ENCODE results near the gene KPNA1. TPM values are rescaled to one million over a fixed set of nuclear protein-coding genes. Genes with fewer than 3 reads are reported as not detected.

KPNA1 gene
- 10 to 100 TPM; 52.9 to 54.3 TPM for total RNA-seq

GRCh38 chr3:122514123-122515019 is at the start of gene KPNA1:
Gene KPNA1, minus strand, starts transcription at chr3:122514939. Its CDS starts 18,374 bp downstream, at chr3:122496565.
- ChIA-PET CTCF (interaction anchor here (0.7 to 1.0 kb wide), 3 partner anchors 12 to 165 kb away, joined by 3 read pairs; no protein-coding TSS in a partner anchor), POLR2A (interaction anchor here (0.6 to 1.2 kb wide), 9 partner anchors 11 to 130 kb away, joined by 3 to 15 read pairs (median 4); partner anchors contain the start of genes FAM162A and WDR5B)

- ChIA-PET CTCF (interaction anchor here (0.8 to 4.1 kb wide), 4 partner anchors 9 to 115 kb away, joined by 3 to 22 read pairs (median 6); no protein-coding TSS in a partner anchor), POLR2A (interaction anchor here (1.1 to 1.5 kb wide), 3 partner anchors 13 to 116 kb away, joined by 4 to 14 read pairs (median 6); partner anchors contain the start of genes PARP14 and PARP15)
These were observed 49.6 kb upstream of the KPNA1 start, which contains the start of the genes DTX3L and PARP9 for GRCh38 chr3:122564155-122564912. Gene DTX3L, plus strand, starts transcription at chr3:122564338. Its CDS starts 89 bp downstream, at chr3:122564427. Gene PARP9, minus strand, starts transcription at chr3:122564300. Its CDS starts 4,680 bp downstream, at chr3:122559620.

- POLR2A ChIA-PET = interaction anchor here (1.1 to 1.5 kb wide), 3 partner anchors 14 to 117 kb away, joined by 4 to 14 read pairs (median 6); partner anchors contain the start of genes PARP14 and PARP15
- CTCF ChIA-PET = interaction anchor here (1.1 to 8.8 kb wide), 3 partner anchors 10 to 116 kb away, joined by 3 to 69 read pairs (median 22); partner anchors contain the start of gene PARP14
These were observed 48.9 kb upstream of the KPNA1 start for GRCh38 chr3:122563717-122564025.

GRCh38 chr3:122562923-122563716 is 48.4 kb upstream of the KPNA1 start:
- CTCF ChIA-PET = interaction anchor here (8.8 kb wide), 1 partner anchor 116 kb away, joined by 69 read pairs; the partner anchor contains the start of gene PARP14
- POLR2A ChIA-PET = interaction anchor here (0.5 to 1.0 kb wide), 2 partner anchors 116 to 461 kb away, joined by 3 to 6 read pairs; no protein-coding TSS in a partner anchor

GRCh38 chr3:122560680-122561079 is 45.9 kb upstream of the KPNA1 start:
- ChIA-PET POLR2A (no interaction called here), CTCF (interaction anchor here (8.8 kb wide), 1 partner anchor 118 kb away, joined by 69 read pairs; the partner anchor contains the start of gene PARP14)

GRCh38 chr3:122559906-122560305 is 45.2 kb upstream of the KPNA1 start:
- ChIA-PET POLR2A (no interaction called here), CTCF (interaction anchor here (0.8 to 8.8 kb wide), 2 partner anchors 67 to 119 kb away, joined by 4 to 69 read pairs; partner anchors contain the start of gene PARP14)

GRCh38 chr3:122558605-122559004 is 43.9 kb upstream of the KPNA1 start:
- POLR2A ChIA-PET = no interaction called here

GRCh38 chr3:122557356-122557755 is 42.6 kb upstream of the KPNA1 start:
- ChIA-PET POLR2A (no interaction called here), CTCF (interaction anchor here (8.8 kb wide), 1 partner anchor 122 kb away, joined by 69 read pairs; the partner anchor contains the start of gene PARP14)

More at GRCh38 chr3:122558605-122559004, 43.9 kb upstream of the KPNA1 start:
- CTCF ChIA-PET = interaction anchor here (8.8 kb wide), 1 partner anchor 121 kb away, joined by 69 read pairs; the partner anchor contains the start of gene PARP14

GRCh38 chr3:122555275-122556071 is 40.7 kb upstream of the KPNA1 start:
- ChIA-PET POLR2A (no interaction called here), CTCF (interaction anchor here (8.8 kb wide), 1 partner anchor 124 kb away, joined by 69 read pairs; the partner anchor contains the start of gene PARP14)

- POLR2A ChIA-PET = no interaction called here
- CTCF ChIA-PET = no interaction called here
These were observed 38.4 kb upstream of the KPNA1 start for GRCh38 chr3:122553171-122553570.

- ChIA-PET CTCF (no interaction called here), POLR2A (no interaction called here)
These were observed 33.9 kb upstream of the KPNA1 start for GRCh38 chr3:122548619-122549018.

GRCh38 chr3:122548076-122548475 is 33.3 kb upstream of the KPNA1 start:
- POLR2A ChIA-PET = no interaction called here
- CTCF ChIA-PET = no interaction called here

- POLR2A ChIA-PET = no interaction called here
- CTCF ChIA-PET = interaction anchor here (1.1 to 1.4 kb wide), 2 partner anchors 14 to 38 kb away, joined by 3 read pairs; no protein-coding TSS in a partner anchor
These were observed 31.4 kb upstream of the KPNA1 start for GRCh38 chr3:122546151-122546550.

- CTCF ChIA-PET = no interaction called here
These were observed 24.3 kb upstream of the KPNA1 start for GRCh38 chr3:122538956-122539490.

GRCh38 chr3:122536632-122537001 is 21.9 kb upstream of the KPNA1 start:
- ChIA-PET CTCF (interaction anchor here (1.1 kb wide), 1 partner anchor 142 kb away, joined by 4 read pairs; no protein-coding TSS in a partner anchor), POLR2A (no interaction called here)

More at GRCh38 chr3:122538956-122539490, 24.3 kb upstream of the KPNA1 start:
- POLR2A ChIA-PET = no interaction called here

GRCh38 chr3:122535964-122536631 is 21.4 kb upstream of the KPNA1 start:
- CTCF ChIA-PET = interaction anchor here (1.1 kb wide), 1 partner anchor 142 kb away, joined by 4 read pairs; no protein-coding TSS in a partner anchor
- POLR2A ChIA-PET = no interaction called here

GRCh38 chr3:122533931-122534334 is 19.2 kb upstream of the KPNA1 start:
- ChIA-PET CTCF (interaction anchor here (1.1 kb wide), 1 partner anchor 146 kb away, joined by 5 read pairs; no protein-coding TSS in a partner anchor), POLR2A (interaction anchor here (2.0 kb wide), 1 partner anchor 19 kb away, joined by 15 read pairs; the partner anchor contains the start of gene KPNA1)
